Heart right ventricle (tissue), 16 donors: ENCODE data around the gene VPS18. TPM values are rescaled to one million over a fixed set of nuclear protein-coding genes. Genes with fewer than 3 reads are reported as not detected.

Source experiments
- ATAC-seq, 8 donors: fragments of 200-7000 bp; cut with Tn5 transposase; one replicate each; pipeline ENCODE4 v1.9.1; 2020; ENCODE audit warnings: mild to moderate bottlenecking in 8 of 8, moderate library complexity in 8 of 8, moderate number of reproducible peaks in 1 of 8
- DNase-seq, 2 donors: peaks; one replicate each; pipeline ENCODE4 v3.0.0-alpha.2; 2020
- H3K27ac ChIP-seq, 10 donors: fragments of 200-600 bp; sonication (generic) in 2 of 10; one replicate each; pipeline versions ENCODE4 v1.5.0 to v1.8.0; 2020 to 2022; ENCODE audit warnings: mild to moderate bottlenecking in 3 of 10
- H3K27me3 ChIP-seq, 7 donors: fragments of 200-600 bp; one replicate each; pipeline ENCODE4 v1.8.0; 2021 to 2022; ENCODE audit warnings: mild to moderate bottlenecking in 2 of 7
- H3K36me3 ChIP-seq, 9 donors: fragments of 200-600 bp; sonication (generic) in 1 of 9; one replicate each; pipeline versions ENCODE4 v1.5.0 to v1.8.0; 2020 to 2022; ENCODE audit warnings: mild to moderate bottlenecking in 2 of 9
- H3K4me1 ChIP-seq, 9 donors: fragments of 200-600 bp; sonication (generic) in 1 of 9; one replicate each; pipeline versions ENCODE4 v1.5.0 to v1.8.0; 2020 to 2022; ENCODE audit warnings: mild to moderate bottlenecking in 4 of 9
- H3K4me3 ChIP-seq, 10 donors: fragments of 200-600 bp; sonication (generic) in 2 of 10; one replicate each; pipeline versions ENCODE4 v1.5.0 to v1.8.0; 2020 to 2022; ENCODE audit warnings: mild to moderate bottlenecking in 7 of 10, moderate library complexity in 2 of 10
- H3K9me3 ChIP-seq, 11 donors: fragments of 200-600 bp in 10 of 11; sonication (generic) in 2 of 11; one replicate each; pipeline versions ENCODE4 v1.5.0 to v1.8.0; 2013 to 2022; ENCODE audit warnings: mild to moderate bottlenecking in 2 of 11, control low read depth in 1 of 11, moderate library complexity in 1 of 11
- WGBS, 2 donors: extraction: QIAGEN DNeasy Blood & Tissue Kit; methylation state at CpG; one replicate each; pipeline ENCODE4 v1.1.7; 2013; ENCODE audit warnings: inconsistent platforms in 1 of 2; 5-methylcytosine and 5-hydroxymethylcytosine counted together
- intact Hi-C, 10 donors: fragments of 100-400 bp; cut with DNase I; formaldehyde crosslinking; loops; one replicate each; pipeline versions ENCODE4 v1.11.1 to v1.14.2; 2022
- polyA plus RNA-seq, 2 donors: library from polyadenylated mRNA; stranded (reverse); fragments of 200-250 nt; gene quantifications; one replicate each; pipeline ENCODE4 v1.2.3, GENCODE V29; 2013
- total RNA-seq, 10 donors: library from RNA; stranded (reverse); fragmentation: NEBNext Ultra II Directional in 3 of 10; extraction: Animal tissue kit (Norgen Biotek cat#: 25700) in 3 of 10; gene quantifications; one replicate each; pipeline versions ENCODE4 v1.2.1 to v1.2.4, GENCODE V29; 2021 to 2023
- TF ChIP-seq, protein P1 (sequence below), 9 donors: fragments of 200-600 bp; sonication (generic) in 2 of 9; IDR thresholded peaks; one replicate each; pipeline versions ENCODE4 v1.5.0 to v1.8.0; 2021 to 2022; ENCODE audit warnings: antibody characterized with exemption in 9 of 9, mild to moderate bottlenecking in 5 of 9, moderate library complexity in 1 of 9
- donor health status: Arrhythmogenic right ventricular cardiomyopathy.
- donor health status: ischemic (EF 13 %, LVEDD 7.1; RV severe dilation, severe dysfunction).
- donor health status: healthy with polysubstance abuse.
- donor health status: DM: no; HTN: yes; CAD: no.
- donor health status: DM: no; HTN: no; CAD: no.
- donor health status: ischemic (EF 25% LVEDD 6.9; RV normal size, moderate dysfunction).
- donor health status: ischemic (EF 25% LVEDD 5.7; RV mildly dilated, moderate dysfunction).
- donor health status: healthy.
- donor health status: DM: yes; HTN: yes; CAD: no.
- donor health status: Ischemic cardiomyopathy.
- donor health status: ischemic (EF 35%, LVEDD 5.7; RV mildly dilated, moderate dysfunction).
- donor health status: nonischemic (EF 11% LVEDD 7.7; RV severe dilation, severe dysfunction).
- donor health status: DM: yes; HTN: yes; CAD: no.
- donor health status: PGD.
- donor health status: ischemic (EF 29% LVEDD 5.4; RV normal size, mild dysfunction).
- donor health status: nonischemic (EF 23%, LVEDD 6.1; RV moderate dilation, normal function).

VPS18 gene
- total and polyA plus RNA-seq, 12 donors, result 10.5 to 25.0 (median 20.5) TPM

- no peaks in the 10 kb centered on the region for H3K27me3 ChIP-seq
- H3K36me3 ChIP-seq, result peaks cover 0 to 85% (median 52%) of the 10 kb centered on the region in 9 donors
- no peak overlapping the region for H3K27ac ChIP-seq
- TF ChIP-seq, protein P1, sequence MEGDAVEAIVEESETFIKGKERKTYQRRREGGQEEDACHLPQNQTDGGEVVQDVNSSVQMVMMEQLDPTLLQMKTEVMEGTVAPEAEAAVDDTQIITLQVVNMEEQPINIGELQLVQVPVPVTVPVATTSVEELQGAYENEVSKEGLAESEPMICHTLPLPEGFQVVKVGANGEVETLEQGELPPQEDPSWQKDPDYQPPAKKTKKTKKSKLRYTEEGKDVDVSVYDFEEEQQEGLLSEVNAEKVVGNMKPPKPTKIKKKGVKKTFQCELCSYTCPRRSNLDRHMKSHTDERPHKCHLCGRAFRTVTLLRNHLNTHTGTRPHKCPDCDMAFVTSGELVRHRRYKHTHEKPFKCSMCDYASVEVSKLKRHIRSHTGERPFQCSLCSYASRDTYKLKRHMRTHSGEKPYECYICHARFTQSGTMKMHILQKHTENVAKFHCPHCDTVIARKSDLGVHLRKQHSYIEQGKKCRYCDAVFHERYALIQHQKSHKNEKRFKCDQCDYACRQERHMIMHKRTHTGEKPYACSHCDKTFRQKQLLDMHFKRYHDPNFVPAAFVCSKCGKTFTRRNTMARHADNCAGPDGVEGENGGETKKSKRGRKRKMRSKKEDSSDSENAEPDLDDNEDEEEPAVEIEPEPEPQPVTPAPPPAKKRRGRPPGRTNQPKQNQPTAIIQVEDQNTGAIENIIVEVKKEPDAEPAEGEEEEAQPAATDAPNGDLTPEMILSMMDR (IDR thresholded peaks at IDR 0.05), result no peak
- H3K9me3 ChIP-seq, result no peaks in the 10 kb centered on the region
- ATAC-seq, result no peak
- peaks cover 7 to 57% (median 30%) of the 10 kb centered on the region in 9 donors for H3K4me1 ChIP-seq
- H3K4me3 ChIP-seq, result no peak overlapping the region
- WGBS, 2 donors, result 76% methylated on average over 5 of the region's 5 CpGs
- DNase-seq, result no peak
- intact Hi-C loops, result loop anchor here in 7 of 10 donors (5.0 to 10.0 kb wide), 6 partner anchors 116 to 431 kb away; partner anchors contain the start of genes INO80 (in 3 of the 7), NUSAP1 (in 1 of the 7) and OIP5 (in 1 of the 7)
These were observed 6.8 kb downstream of the VPS18 start for GRCh38 chr15:40901053-40901443.

DNA sequence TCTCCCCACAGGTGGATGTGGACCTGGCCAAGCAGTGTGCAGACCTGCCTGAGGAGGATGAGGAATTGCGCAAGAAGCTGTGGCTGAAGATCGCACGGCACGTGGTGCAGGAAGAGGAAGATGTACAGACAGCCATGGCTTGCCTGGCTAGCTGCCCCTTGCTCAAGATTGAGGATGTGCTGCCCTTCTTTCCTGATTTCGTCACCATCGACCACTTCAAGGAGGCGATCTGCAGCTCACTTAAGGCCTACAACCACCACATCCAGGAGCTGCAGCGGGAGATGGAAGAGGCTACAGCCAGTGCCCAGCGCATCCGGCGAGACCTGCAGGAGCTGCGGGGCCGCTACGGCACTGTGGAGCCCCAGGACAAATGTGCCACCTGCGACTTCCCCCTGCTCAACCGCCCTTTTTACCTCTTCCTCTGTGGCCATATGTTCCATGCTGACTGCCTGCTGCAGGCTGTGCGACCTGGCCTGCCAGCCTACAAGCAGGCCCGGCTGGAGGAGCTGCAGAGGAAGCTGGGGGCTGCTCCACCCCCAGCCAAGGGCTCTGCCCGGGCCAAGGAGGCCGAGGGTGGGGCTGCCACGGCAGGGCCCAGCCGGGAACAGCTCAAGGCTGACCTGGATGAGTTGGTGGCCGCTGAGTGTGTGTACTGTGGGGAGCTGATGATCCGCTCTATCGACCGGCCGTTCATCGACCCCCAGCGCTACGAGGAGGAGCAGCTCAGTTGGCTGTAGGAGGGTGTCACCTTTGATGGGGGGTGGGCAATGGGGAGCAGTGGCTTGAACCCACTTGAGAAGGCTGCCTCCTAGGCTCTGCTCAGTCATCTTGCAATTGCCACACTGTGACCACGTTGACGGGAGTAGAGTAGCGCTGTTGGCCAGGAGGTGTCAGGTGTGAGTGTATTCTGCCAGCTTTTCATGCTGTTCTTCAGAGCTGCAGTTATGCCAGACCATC is 8.6 kb downstream of the VPS18 start:
- WGBS, 2 donors, result 82 to 88% methylated on average over 33 of the region's 33 CpGs
- Histone ChIP-seq H3K27ac (peak overlapping the region in 2 of 10 donors; percentile 74 to 99), H3K4me3 (no peak overlapping the region), H3K27me3 (no peaks in the 10 kb centered on the region), H3K4me1 (peaks cover 13 to 70% (median 45%) of the 10 kb centered on the region in 9 donors), H3K9me3 (no peaks in the 10 kb centered on the region), H3K36me3 (peaks cover 0 to 67% (median 38%) of the 10 kb centered on the region in 9 donors)
- intact Hi-C loops, result loop anchor here in 7 of 10 donors (5.0 to 10.0 kb wide), 6 partner anchors 114 to 429 kb away; partner anchors contain the start of genes INO80 (in 3 of the 7), NUSAP1 (in 1 of the 7) and OIP5 (in 1 of the 7)
- TF ChIP-seq, protein P1 (IDR thresholded peaks at IDR 0.05), result no peak
- DNase-seq, result no peak
- no peak for ATAC-seq

- H3K4me1 ChIP-seq, result peaks cover 16 to 83% (median 61%) of the 10 kb centered on the region in 9 donors
- H3K27ac ChIP-seq, result peak overlapping the region in 7 of 10 donors; percentile 15 to 100 (median 99)
- TF ChIP-seq, protein P1 (IDR thresholded peaks at IDR 0.05), result no peak
- no peak overlapping the region for H3K4me3 ChIP-seq
- no peak for ATAC-seq
- no peaks in the 10 kb centered on the region for H3K9me3 ChIP-seq
- H3K27me3 ChIP-seq, result no peaks in the 10 kb centered on the region
- no peak for DNase-seq
- WGBS, 2 donors, result 69 to 83% methylated on average over 7 of the region's 7 CpGs
- H3K36me3 ChIP-seq, result peaks cover 0 to 49% (median 28%) of the 10 kb centered on the region in 9 donors
- intact Hi-C loops, result loop anchor here (1.0 to 10.0 kb wide), 12 partner anchors 38 to 428 kb away; partner anchors contain the start of genes INO80 (in 3 of the 10), NUSAP1 (in 1 of the 10) and OIP5 (in 1 of the 10)
These were observed 10.4 kb downstream of the VPS18 start for GRCh38 chr15:40904552-40905201.
